ENCODE measurements around the gene SLC17A2. TPM values are rescaled to one million over a fixed set of nuclear protein-coding genes. Genes with fewer than 3 reads are reported as not detected.

The SLC17A2 gene
- total and polyA plus RNA-seq, 2 of the 13 experiments (the other 11 are each of a cell fraction or from before 2014, with no cell fraction given) = 11.2 to 32.4 TPM

- TF ChIP-seq RORA (CRISPR knock-in tag; IDR thresholded peaks at IDR 0.05) = no peak
- TF ChIP-seq ELK4 (CRISPR knock-in tag; IDR thresholded peaks at IDR 0.05; ENCODE audit: borderline replicate concordance) = no peak
- TF ChIP-seq POLR2AphosphoS5 (IDR thresholded peaks at IDR 0.05; ENCODE audit: low read depth, low read length) = peak; percentile 52
- TF ChIP-seq GRHL1 (CRISPR knock-in tag; conservative IDR thresholded peaks at IDR 0.05) = no peak
- no peak for TF ChIP-seq CHD2 (IDR thresholded peaks at IDR 0.05; ENCODE audit: low read depth, low read length)
- TF ChIP-seq PHF5A (CRISPR knock-in tag; IDR thresholded peaks at IDR 0.05; ENCODE audit: low read depth, unreplicated experiment) = peak; percentile 83
- TF ChIP-seq ZNF44 (CRISPR knock-in tag; IDR thresholded peaks at IDR 0.05) = no peak
- peak; percentile 92 for TF ChIP-seq BCL6 (CRISPR knock-in tag; IDR thresholded peaks at IDR 0.05)
- no peak for TF ChIP-seq ZNF549 (CRISPR knock-in tag; IDR thresholded peaks at IDR 0.05)
- peak; percentile 60; the same call in 1 of the 2 replicates for TF ChIP-seq SOX13 (IDR thresholded peaks at IDR 0.05)
- peak in 1 of 2 experiments; percentile 93; a peak in 2 of 4 replicates for TF ChIP-seq SOX13 (CRISPR knock-in tag; conservative IDR thresholded peaks at IDR 0.05 in 1 of 2, IDR thresholded peaks at IDR 0.05 in 1 of 2)
- TF ChIP-seq ZNF609 (CRISPR knock-in tag; IDR thresholded peaks at IDR 0.05; ENCODE audit: borderline replicate concordance) = peak; percentile 86
- TF ChIP-seq JDP2 (CRISPR knock-in tag; IDR thresholded peaks at IDR 0.05; ENCODE audit: borderline replicate concordance) = no peak
- TF ChIP-seq ATF1 (CRISPR knock-in tag; IDR thresholded peaks at IDR 0.05) = peak; percentile 64
- peak; percentile 34; the same call in 1 of the 2 replicates for TF ChIP-seq GFI1 (CRISPR knock-in tag; IDR thresholded peaks at IDR 0.05; ENCODE audit: borderline replicate concordance)
- no peak for TF ChIP-seq ZFYVE20 (CRISPR knock-in tag; IDR thresholded peaks at IDR 0.05; ENCODE audit: borderline replicate concordance, low read depth)
- peak; percentile 14; the same call in 1 of the 2 replicates for TF ChIP-seq TOPORS (CRISPR knock-in tag; IDR thresholded peaks at IDR 0.05)
- TF ChIP-seq NFIC (IDR thresholded peaks at IDR 0.05; ENCODE audit: low read length) = peak; percentile 93
- TF ChIP-seq ARNT (IDR thresholded peaks at IDR 0.05) = no peak
- peak; percentile 84; the same call in 1 of the 2 replicates for TF ChIP-seq MIER3 (CRISPR knock-in tag; IDR thresholded peaks at IDR 0.05; ENCODE audit: borderline replicate concordance)
- peak; percentile 94 for TF ChIP-seq MED1 (CRISPR knock-in tag; IDR thresholded peaks at IDR 0.05)
- TF ChIP-seq ZNF83 (CRISPR knock-in tag; IDR thresholded peaks at IDR 0.05; ENCODE audit: borderline replicate concordance) = no peak
- peak; percentile 92 for TF ChIP-seq PPARG (CRISPR knock-in tag; conservative IDR thresholded peaks at IDR 0.05)
Observed at GRCh38 chr6:25928562-25929324, 1.7 kb downstream of the SLC17A2 start (continued).
